Stomach (tissue), 4 donors: ENCODE measurements around the gene PANK2.

ENCODE experiments used
- CTCF ChIP-seq, 7 experiments: fragments of 450-650 bp in 4 of 7; fragments of 200-600 bp in 3 of 7; sonication (generic) in 3 of 7; IDR thresholded peaks; one replicate each; pipeline ENCODE4 v1.5.1; 2016 to 2019; ENCODE audit warnings: antibody characterized with exemption in 7 of 7, control low read depth in 2 of 7, mild to moderate bottlenecking in 1 of 7
- EP300 ChIP-seq: sonication (generic); formaldehyde crosslinking; IDR thresholded peaks from one replicate; pipeline ENCODE4 v1.6.1; 2017; ENCODE audit warnings: antibody characterized with exemption
- POLR2A ChIP-seq, 4 donors: fragments of 450-650 bp; IDR thresholded peaks; one replicate each; pipeline ENCODE4 v1.6.1; 2016; ENCODE audit warnings: antibody characterized with exemption in 4 of 4, control low read depth in 2 of 4, mild to moderate bottlenecking in 1 of 4, moderate library complexity in 1 of 4

GRCh38 chr20:3902446-3902845, 13.3 kb downstream of the PANK2 start:
- TF ChIP-seq POLR2A (IDR thresholded peaks at IDR 0.05) (no peak), CTCF (IDR thresholded peaks at IDR 0.05) (no peak), EP300 (no peak)
